Measurements from ENCODE around the gene SCAPER.
A peak's percentile ranks its signal among the peaks of the same experiment; 100 is the strongest.
"Not testable (repeated sequence)": the region's sequence is repeated elsewhere in the genome, so short reads cannot be mapped to it uniquely, and the experiment has no call there.

The SCAPER gene

DNA sequence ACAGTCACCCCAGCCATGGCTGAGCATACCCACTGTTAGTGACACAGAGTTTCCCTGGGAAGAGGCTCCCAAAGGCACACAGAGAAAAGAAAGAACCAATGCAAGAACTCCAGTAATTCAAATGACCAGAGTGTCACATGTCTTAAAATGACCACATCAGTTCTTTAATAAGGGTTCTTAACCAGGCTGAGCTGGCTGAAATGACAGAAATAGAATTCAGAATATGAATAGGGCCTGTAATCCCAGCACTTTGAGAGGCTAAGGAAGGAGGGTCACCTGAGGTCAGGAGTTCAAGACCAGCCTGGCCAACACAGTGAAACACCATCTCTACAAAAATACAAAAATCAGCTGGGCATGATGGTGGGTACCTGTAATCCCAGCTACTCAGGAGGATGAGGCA, 54.8 kb downstream of the SCAPER start:
- DNase-seq (ENCODE audit: low spot score) = not testable (repeated sequence)

DNA sequence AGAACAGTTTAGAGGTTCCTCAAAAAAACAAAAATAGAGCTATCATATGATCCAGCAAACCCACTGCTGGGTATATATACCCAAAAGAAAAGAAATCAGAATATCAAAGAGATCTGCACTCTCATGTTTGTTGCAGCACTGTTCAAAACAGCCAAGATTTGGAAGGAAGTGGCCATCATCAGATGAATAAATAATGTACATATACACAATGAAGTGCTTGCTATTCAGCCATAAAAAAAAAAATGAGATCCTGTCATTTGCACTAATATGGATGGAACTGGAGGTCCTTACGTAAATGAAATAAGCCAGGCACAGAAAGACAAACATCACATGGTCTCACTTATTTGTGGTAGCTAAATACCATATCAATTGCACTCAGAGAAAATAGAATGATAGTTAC, 58.4 kb downstream of the SCAPER start:
- no peak for DNase-seq (ENCODE audit: low spot score)

DNA sequence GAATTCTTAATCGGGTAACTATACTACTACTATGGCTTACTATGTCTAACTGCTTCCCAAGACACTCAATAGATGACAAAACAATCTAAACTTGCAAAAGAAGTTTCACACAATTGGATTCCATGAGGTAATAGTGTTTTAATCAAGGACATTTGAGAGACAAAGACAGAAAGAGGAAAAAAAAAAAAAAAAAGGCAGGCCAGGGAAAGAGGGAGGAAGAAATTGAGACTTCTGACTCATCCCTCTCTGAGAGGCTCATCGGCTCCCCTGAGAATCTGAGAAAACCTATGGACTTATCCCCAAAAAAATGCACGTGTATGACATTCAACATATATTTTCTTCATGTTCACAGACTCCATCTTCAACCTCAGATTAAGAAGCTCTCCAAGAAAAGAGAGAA, 61.0 kb downstream of the SCAPER start:
- DNase-seq (ENCODE audit: low spot score) = no peak

DNA sequence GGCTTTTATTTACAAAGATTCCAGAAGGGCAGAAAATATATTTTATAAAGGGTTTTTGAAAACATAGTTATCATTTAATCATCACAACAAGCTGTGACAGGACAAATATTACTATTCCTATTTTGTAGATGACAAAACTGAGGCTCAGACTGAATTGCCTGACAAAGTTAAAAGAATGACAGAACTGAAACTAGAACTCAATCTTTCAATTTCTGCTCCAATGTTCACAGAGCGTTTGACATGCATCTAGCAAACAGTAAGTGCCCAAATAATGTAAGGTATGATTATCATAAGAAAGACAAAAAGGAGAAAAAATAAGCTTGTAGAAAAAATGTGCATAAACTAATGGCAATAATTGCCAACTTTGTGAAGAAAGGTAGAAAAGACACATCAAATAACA, 61.9 kb downstream of the SCAPER start:
- no peak for DNase-seq (ENCODE audit: low spot score)

DNA sequence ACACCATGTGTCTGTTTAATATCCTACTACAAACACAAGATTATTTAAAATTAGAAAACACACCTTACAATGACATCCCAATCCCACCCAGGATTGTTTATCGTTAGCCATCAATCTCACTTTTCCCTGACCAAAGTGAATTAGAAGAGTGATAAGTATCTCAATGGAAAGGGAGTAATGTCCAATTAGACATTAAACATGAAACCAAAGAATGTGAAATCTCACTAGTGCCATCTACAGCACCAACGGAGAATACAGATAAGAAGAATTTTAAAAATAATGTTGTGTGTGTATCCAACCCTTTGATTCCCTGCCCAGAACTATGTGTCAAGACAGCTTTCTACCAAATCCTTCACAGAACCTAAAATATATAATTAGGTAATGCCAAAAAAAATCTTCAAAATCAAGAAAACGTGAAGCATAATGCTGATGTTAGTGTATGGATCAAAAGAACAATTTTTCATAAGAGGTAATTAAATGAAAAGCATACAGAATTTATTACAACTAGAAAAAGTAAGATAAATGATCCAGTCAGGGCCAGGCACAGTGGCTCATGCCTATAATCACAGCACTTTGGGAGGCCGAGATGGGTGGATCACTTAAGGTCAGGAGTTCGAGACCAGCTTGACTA, 64.2 kb downstream of the SCAPER start:
- DNase-seq (ENCODE audit: low spot score) = peak; percentile 62

DNA sequence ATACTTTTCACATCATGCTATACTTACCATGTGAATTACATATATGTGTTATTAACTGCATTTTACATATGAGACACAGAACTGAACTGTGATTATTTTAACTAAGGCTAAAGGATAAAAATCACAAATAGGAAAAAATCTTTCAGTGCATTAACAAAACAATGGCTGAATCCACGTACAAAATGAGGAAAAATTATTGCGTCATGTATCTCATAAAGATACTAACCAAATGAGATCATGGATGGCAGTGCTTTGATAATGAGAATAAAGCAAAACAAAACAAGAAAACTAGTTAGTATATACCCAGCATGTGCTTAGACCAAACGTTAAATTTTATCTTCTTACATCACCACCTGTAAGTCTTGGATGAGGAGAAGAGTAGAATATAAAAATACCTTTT, 66.0 kb downstream of the SCAPER start:
- no peak for DNase-seq (ENCODE audit: low spot score)

DNA sequence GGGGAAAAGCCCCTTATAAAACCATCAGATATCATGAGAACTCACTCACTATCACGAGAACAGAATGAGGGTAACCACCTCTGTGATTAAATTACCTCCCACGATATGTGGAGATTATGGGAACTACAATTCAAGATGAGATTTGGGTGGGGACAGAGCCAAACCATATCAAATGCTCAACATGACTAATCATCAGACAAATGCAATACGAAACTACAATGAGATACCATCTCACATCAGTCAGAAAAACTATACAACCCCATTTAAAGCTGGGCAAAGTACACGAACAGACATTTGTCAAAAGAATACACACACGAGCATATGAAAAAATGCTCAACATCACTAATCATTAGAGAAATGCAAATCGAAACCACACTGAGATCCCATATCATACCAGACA, 67.7 kb downstream of the SCAPER start:
- DNase-seq (ENCODE audit: low spot score) = no peak

DNA sequence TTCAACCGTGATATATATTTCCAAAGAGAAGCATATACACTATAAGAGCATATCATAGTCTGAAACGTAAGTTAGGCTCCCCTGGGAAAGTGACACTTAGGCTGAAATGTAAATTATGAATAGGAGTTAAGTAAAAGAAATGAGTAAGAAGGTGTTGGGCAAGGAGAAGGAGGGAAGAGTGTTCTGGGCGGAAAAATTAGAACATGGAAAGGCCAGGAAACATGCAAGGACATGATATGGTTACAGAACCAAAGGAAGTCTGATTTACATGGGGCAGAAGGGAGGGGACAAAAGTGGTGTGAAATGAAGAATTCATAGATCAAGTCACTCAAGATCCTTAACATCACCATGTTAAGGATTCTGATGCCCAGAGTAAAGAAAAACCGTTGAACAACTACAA, 75.2 kb downstream of the SCAPER start:
- no peak for DNase-seq (ENCODE audit: low spot score)

DNA sequence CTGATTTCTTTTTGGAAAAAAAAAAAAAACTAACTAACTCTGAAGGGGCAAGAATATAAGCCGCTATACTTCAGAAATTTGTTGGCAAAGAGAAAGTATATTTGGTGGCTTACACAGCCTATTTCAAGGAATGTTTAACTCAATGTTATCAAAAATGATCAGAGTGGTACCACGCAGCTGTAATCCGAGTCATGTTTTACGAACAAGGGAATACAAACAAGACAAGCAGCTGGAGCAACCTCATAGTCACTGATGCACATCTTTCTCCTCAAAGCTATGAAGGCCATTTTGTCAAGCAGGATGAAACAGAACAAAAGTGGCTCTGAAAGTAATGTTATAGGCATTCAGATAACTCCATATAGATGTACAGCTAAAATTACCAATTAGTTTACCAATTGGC, 81.2 kb downstream of the SCAPER start:
- DNase-seq (ENCODE audit: low spot score) = no peak

DNA sequence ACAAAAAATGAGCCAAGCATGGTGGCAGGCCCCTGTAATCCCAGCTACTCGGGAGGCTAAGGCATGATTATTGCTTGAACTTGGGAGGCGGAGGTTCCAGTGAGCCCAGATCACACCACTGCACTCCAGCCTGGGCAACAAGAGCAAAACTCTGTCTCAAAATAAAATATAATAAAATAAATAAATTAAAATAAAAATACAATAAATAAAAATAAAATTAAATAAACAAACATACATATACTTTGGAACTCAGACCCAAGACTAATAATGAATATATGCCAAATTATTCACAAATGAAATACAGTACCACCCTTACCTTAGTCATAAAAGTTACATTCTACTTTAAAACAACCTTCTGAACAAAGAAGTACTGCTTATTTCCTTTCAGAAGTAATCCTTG, 81.8 kb downstream of the SCAPER start:
- no peak for DNase-seq (ENCODE audit: low spot score)

DNA sequence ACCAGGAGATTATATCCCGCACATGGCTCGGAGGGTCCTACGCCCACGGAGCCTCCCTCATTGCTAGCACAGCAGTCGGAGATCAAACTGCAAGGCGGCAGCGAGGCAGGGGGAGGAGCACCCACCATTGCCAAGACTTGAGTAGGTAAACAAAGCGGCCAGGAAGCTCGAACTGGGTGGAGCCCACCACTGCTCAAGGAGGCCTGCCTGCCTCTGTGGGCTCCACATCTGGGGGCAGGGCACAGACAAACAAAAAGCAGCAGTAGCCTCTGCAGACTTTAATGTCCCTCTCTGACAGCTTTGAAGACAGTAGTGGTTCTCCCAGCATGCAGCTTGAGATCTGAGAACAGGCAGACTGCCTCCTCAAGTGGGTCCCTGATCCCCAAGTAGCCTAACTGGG, 86.2 kb downstream of the SCAPER start:
- DNase-seq (ENCODE audit: low spot score) = not testable (repeated sequence)

DNA sequence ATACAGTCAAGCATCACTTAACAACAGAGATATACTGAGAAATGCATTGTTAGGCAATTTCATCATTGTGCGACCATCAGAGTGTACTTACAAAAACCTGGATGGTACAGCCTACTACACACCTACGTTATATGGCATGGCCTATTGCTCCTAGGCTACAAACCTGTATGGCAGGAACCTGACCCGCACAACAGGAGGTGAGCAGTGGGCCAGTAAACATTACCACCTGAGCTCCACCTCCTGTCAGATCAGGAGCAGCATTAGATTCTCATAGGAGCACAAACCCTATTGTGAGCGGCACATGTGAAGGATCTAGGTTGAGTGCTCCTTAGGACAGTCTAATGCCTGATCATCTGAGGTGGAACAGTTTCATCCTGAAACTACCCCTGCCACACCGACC, 89.7 kb downstream of the SCAPER start:
- no peak for DNase-seq (ENCODE audit: low spot score)

DNA sequence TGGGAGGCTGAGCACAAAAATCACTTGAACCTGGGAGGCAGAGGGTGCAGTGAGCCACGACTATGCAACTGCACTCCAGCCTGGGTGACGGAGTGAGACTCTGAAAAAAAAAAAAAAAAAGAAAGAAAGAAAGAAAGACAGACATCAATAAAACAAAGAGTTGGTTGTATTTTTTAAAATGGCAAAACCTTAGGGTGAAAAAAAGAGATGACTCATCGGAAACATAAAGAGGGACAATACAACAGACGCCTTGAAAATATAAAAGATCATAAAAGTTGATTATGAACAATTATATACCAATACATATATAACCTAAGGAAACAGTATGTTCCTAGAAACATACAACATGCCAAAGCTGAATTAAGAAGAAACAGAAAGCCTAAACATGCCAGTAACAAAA, 92.8 kb downstream of the SCAPER start:
- no peak for DNase-seq (ENCODE audit: low spot score)

DNA sequence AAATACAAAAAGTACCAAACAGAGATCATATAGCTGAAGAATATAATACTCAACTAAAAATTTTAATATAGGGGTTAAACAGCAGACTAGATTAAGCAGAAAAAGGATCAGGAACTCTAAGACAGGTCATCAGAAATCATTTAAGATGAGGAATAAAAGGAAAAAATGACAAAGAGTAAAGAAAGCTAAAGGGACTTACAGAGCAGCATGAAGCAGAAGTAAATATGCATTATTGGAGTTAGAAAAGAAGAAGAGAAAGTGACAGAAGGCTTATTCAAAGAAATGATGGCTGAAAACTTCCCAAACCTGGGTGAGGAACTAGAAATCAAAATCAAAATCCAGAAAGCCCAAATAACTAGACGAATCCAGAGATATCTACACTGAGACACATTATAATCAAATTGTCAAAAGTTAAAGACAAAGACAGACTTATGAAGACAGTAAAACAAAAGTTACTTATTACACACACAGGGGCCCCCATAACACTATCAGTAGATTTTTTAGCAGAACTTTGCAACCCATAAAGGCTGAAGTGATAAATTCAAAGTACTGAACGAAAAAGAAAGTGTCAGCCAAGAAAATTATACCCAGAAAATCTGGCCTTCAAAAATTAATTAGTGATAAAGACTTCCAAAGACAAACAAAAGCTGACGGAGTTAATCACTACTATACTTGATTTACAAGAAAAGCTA, 95.6 kb downstream of the SCAPER start:
- no peak for DNase-seq (ENCODE audit: low spot score)

DNA sequence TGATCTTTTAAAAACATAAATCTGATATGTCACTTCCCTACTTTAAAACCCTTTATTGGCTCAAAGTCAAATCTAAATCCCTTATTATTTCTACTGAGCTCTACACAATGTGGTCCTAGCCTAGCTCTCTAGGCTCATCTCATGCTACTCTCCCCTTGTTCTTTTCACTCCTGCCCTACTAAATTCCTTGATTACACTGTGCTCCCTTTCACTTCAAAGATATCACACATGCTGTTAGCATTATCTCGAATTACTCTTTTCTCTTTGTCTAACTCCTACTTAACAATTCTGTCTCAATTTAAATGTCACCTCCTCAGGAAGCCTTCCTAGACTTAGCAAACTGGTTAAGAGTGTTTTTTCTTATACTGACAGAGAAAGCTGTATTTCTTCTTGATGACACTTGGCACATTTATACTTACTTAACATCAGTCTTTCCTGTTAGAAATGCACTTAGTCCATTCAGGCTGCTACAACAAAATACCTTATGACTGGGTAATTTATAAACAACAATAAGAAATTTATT, 102.0 kb downstream of the SCAPER start:
- no peak for DNase-seq (ENCODE audit: low spot score)

DNA sequence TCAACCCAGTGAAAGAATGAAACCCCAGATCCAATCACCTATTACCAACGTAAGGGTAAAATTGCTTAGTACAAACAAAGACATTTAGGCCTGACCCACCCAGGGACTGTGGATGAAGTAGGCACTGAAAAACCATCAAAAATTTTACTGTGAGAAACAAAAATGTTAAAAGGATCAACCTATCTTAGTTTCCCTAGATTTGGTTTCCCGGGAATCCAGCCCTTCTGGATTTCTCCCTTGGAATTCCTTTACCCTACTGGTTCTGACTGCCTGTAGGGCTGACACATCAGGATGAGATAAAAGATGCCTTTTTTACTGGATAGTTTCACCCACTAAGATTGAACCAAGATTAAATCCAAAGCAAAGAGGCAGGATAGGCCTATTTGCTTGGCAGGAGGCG, 102.7 kb downstream of the SCAPER start:
- DNase-seq (ENCODE audit: low spot score) = no peak

DNA sequence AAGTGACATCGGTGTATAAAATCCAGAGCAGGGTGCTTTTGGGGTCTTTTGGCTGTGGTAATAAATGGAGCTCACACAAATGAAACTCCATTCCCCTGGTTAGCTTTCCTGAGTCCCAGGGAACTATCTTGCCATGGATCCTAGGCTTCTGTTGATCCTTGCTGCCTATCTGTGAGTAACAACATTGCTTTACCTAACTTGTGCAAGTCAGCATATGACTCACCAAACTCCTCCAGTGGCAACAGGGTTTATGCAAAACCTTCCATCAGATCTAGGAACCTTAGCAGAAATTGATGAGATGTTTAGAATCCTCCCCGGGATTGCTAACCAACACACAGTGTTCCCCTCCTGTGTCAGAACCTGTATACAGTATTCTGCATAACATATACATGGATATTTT, 105.4 kb downstream of the SCAPER start:
- DNase-seq (ENCODE audit: low spot score) = no peak

DNA sequence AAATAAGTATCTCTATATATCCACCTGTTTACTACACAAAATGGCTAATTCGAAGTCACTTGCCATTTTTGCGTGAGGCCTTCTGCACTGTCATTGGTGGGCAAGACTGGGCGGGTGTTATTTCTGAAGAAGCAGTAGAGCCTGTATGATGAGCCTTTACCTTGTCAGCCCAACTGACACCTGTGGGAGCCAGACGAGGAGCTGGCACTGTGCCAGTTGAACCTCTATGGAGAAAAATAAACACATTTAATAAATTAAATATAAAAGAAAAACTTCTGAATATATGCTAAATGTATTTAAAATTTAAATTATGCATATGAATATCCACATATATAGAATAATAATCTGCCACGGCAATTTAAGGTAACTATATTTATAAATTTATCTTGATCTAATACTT, 109.9 kb downstream of the SCAPER start:
- DNase-seq (ENCODE audit: low spot score) = no peak

DNA sequence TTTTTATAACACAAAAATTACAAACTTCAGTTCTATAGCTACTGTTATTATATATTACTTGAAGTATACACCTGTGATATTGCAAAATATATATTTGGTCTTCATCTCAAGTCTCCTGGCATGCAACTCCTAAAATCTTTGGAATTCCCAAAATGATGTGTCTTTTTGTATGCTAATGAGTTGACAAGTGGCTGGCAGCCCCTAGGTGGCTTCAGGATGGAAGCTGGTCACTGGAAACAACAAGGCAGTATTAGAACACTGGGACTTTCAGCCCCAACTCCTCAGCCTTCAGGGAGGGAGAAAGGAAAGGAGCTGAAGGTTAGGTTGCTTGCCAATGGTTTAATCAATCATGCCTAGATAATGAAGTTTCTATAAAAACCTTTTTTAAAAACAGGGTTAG, 112.0 kb downstream of the SCAPER start:
- no peak for DNase-seq (ENCODE audit: low spot score)

DNA sequence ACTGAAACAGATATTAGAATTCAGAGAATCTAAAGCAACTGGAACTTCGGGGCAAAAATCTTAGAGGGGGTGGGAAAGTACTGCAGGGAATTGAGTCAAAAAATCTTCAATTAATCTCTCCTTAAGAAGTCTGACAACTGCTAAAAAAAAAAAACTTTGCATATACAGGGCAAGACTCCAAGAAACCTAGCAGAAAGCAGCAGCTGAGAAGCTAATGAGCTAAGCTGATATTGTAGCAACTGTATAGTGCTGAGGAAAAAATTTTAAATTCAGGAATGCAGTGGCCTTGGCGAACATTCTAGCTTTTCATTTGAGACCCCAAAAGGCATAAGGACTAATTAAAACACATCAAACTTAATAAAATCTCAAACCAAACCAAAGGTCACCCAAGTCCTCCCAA, 113.6 kb downstream of the SCAPER start:
- no peak for DNase-seq (ENCODE audit: low spot score)

DNA sequence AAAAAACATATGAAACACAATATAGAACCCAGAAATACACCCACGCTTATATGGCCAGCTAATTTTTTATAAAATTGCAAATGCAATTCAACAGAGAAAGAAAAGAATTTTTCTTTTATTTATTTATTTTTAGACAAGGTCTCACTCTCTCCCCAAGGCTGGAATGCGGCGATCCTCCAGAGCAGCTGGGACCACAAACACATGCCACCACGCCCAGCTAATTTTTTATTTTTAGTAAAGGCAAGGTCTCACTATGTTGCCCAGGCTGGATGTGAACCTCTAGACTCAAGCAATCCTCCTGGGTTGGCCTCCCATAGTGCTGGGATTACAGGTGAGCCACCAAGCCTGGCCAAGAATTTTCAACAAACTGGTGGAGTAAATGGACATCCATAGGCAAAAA, 117.9 kb downstream of the SCAPER start:
- no peak for DNase-seq (ENCODE audit: low spot score)

DNA sequence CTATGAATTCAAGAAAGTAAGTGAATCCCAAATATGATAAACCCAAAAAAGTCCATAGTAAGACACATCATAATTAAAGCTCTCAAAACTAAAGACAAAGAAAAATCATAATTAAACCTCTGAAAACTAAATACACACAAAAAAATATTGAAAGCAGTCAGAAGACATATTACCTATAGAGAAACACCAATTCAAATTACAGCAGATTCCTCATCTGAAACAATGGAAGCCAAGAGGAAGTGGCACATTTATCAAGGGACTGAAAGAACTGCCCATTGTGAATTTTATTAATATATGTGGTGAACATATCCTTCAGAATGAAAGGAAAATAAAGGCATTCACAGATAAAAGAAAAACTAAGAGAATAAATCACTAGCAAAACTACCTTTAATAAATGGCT, 128.2 kb downstream of the SCAPER start:
- no peak for DNase-seq (ENCODE audit: low spot score)

DNA sequence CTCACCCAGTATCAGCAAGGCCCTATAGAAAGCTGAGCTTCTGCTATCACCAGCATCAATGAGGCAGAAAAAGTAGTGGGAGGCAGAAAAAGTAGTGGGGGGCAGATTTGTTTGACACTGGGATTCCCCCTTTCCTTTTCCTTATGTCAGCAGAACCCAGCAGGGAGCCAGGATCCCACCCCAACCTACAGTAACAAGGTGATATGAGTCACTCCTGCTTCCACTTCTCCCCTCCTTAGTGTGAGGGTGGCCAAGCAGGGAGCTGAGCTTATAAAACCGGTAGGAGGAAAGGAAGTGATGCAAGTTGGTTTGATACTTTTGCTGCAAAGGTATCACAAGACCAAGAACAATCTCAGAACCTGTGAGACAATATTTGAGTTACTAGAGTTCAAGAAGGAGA, 128.7 kb downstream of the SCAPER start:
- DNase-seq (ENCODE audit: low spot score) = no peak

DNA sequence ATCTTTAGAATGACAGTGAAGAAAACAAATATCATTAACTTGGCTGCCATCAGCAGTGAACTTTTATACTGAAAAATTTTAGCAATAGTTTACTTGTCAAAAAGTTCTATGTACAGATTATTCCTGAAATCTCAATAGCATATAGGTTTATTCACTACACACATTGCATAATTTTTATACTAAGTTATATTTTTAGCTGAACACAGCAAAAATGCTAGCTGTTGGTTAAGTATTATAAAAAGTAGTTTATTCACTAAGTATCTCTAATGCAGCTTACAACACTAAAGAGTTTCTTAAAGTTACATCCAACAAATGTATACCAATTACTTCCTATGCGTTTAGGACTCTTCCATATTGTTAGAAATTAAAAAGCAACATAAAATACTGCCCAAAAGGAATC, 131.9 kb downstream of the SCAPER start:
- DNase-seq (ENCODE audit: low spot score) = no peak
